Testis (tissue), 2 donors: ENCODE results near the gene CHDH.

ENCODE experiments used
- POLR2A ChIP-seq: fragments of 450-650 bp; IDR thresholded peaks from one replicate; pipeline ENCODE4 v1.6.1; 2017; ENCODE audit warnings: antibody characterized with exemption, mild to moderate bottlenecking, moderate library complexity
- TF ChIP-seq, protein P1 (sequence below), 3 experiments: fragments of 450-650 bp in 2 of 3; fragments of 200-600 bp in 1 of 3; sonication (generic) in 1 of 3; IDR thresholded peaks; one replicate each; pipeline ENCODE4 v1.5.1; 2016 to 2019; ENCODE audit warnings: antibody characterized with exemption in 3 of 3, mild to moderate bottlenecking in 2 of 3, moderate library complexity in 1 of 3

DNA sequence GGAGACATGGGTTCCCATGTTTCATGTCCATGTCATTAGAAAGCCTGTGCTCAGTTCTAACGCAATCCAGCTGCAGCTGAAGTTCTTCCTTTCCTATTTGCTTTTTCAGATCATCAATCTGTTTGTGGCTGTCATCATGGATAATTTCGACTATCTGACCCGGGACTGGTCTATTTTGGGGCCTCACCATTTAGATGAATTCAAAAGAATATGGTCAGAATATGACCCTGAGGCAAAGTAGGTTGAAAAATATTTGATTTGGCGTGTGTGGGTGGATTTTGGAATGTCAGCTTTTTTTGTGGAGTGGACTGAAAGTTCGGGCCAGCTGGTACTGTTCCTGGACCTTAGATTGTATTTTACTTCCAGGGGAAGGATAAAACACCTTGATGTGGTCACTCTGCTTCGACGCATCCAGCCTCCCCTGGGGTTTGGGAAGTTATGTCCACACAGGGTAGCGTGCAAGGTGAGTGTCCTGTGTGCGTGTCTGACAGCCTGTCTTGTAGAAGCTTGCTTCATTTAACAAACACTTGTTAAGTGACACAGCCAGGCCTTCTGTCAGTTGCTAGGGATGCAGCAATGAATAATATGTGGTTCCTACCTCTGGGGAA is 69.6 kb downstream of the CHDH start:
- TF ChIP-seq, protein P1, sequence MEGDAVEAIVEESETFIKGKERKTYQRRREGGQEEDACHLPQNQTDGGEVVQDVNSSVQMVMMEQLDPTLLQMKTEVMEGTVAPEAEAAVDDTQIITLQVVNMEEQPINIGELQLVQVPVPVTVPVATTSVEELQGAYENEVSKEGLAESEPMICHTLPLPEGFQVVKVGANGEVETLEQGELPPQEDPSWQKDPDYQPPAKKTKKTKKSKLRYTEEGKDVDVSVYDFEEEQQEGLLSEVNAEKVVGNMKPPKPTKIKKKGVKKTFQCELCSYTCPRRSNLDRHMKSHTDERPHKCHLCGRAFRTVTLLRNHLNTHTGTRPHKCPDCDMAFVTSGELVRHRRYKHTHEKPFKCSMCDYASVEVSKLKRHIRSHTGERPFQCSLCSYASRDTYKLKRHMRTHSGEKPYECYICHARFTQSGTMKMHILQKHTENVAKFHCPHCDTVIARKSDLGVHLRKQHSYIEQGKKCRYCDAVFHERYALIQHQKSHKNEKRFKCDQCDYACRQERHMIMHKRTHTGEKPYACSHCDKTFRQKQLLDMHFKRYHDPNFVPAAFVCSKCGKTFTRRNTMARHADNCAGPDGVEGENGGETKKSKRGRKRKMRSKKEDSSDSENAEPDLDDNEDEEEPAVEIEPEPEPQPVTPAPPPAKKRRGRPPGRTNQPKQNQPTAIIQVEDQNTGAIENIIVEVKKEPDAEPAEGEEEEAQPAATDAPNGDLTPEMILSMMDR (IDR thresholded peaks at IDR 0.05): no peak
- TF ChIP-seq POLR2A: no peak
